ENCODE measurements around the gene RNF169. TPM values are rescaled to one million over a fixed set of nuclear protein-coding genes. Genes with fewer than 3 reads are reported as not detected.

Gene RNF169
- total RNA-seq, 1 experiment from 2014 or later: 19.7 TPM

- Histone ChIP-seq H3K4me1 (ENCODE audit: insufficient read depth, low read length, poor library complexity, severe bottlenecking) (no peaks in the 10 kb centered on the region), H3K4me3 (ENCODE audit: low read depth, low read length, poor library complexity, severe bottlenecking) (no peak overlapping the region), H3K9me3 (ENCODE audit: low read depth, low read length, poor library complexity, severe bottlenecking) (no peaks in the 10 kb centered on the region), H3K36me3 (ENCODE audit: insufficient read depth, low read length, poor library complexity, severe bottlenecking) (no peaks in the 10 kb centered on the region), H3K27ac (ENCODE audit: low read depth, low read length, poor library complexity, severe bottlenecking) (no peak overlapping the region), H3K27me3 (replicated peaks; ENCODE audit: insufficient read depth, low read depth, low read length, poor library complexity) (no peaks in the 10 kb centered on the region)
- TF ChIP-seq EZH2 (IDR thresholded peaks at IDR 0.05; ENCODE audit: borderline replicate concordance, low read depth, low read length, poor library complexity, severe bottlenecking) (no peak), CTCF (conservative IDR thresholded peaks at IDR 0.05; ENCODE audit: low read depth, low read length) (no peak)
- intact Hi-C loops (cut with micrococcal nuclease; ENCODE audit: unreplicated experiment): no loop called here
- BruUV-seq (replicated peaks): no TSS peak
- POLR2A ChIA-PET (ENCODE audit: low non-redundant PET): no interaction called here
- CTCF ChIA-PET: interaction anchor here (1.4 kb wide), 1 partner anchor 21 kb away, joined by 3 read pairs; no protein-coding TSS in a partner anchor
- no peak for DNase-seq (ENCODE audit: low spot score)
Observed at GRCh38 chr11:74719011-74719410, 29.6 kb upstream of the RNF169 start.

DNA sequence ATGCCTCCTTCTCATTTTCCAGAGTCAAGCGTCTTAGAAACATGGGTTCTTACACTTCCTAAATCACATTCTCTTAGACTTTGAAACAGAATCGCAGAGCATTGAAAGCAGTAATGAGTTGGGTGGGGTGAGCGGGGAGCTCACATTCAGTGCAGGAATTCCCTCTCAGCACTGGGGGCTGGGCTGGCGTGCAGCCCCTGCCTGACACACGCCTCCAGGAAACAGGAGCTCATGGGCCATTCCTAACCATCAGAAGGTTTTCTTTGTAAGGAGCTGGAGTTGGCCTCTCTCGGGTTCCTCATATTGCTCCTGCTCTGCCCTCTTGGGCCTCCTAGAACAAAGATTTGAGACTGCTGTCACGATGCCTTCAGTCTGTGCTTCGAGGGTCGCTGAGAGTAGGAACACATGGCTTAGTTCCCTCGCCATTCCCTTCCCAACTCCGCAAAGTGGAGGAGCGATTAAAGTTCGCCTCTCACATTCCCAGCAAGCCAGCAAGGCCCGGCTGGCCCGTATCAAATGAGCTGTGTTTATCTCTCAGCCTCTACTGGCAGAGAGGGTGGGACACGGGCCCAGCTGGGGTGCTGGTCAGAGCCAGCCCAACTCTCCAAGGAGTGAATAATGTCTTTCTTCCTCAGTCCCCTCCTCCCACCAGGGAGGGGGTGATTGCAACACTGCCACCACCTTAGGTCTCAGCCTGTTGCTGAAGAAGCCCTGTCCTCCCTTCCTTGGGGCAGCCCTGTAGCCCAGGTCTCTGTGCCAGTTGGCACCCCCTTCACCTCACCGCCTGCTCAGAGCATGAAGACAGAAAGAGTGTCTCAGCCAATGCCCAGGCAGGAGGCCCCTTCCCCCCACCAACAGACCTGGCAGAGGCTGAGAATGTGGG is 27.8 kb upstream of the RNF169 start:
- H3K27me3 ChIP-seq (replicated peaks; ENCODE audit: insufficient read depth, low read depth, low read length, poor library complexity): no peaks in the 10 kb centered on the region
- POLR2A ChIA-PET (ENCODE audit: low non-redundant PET): no interaction called here
- H3K4me1 ChIP-seq (ENCODE audit: insufficient read depth, low read length, poor library complexity, severe bottlenecking): no peaks in the 10 kb centered on the region
- TF ChIP-seq CTCF (conservative IDR thresholded peaks at IDR 0.05; ENCODE audit: low read depth, low read length) (no peak), EZH2 (IDR thresholded peaks at IDR 0.05; ENCODE audit: borderline replicate concordance, low read depth, low read length, poor library complexity, severe bottlenecking) (no peak)
- no TSS peak for BruUV-seq (replicated peaks)
- no peak overlapping the region for H3K27ac ChIP-seq (ENCODE audit: low read depth, low read length, poor library complexity, severe bottlenecking)
- H3K4me3 ChIP-seq (ENCODE audit: low read depth, low read length, poor library complexity, severe bottlenecking): no peak overlapping the region
- no peaks in the 10 kb centered on the region for H3K9me3 ChIP-seq (ENCODE audit: low read depth, low read length, poor library complexity, severe bottlenecking)
- intact Hi-C loops (cut with micrococcal nuclease; ENCODE audit: unreplicated experiment): no loop called here
- DNase-seq (ENCODE audit: low spot score): no peak
- no peaks in the 10 kb centered on the region for H3K36me3 ChIP-seq (ENCODE audit: insufficient read depth, low read length, poor library complexity, severe bottlenecking)
- CTCF ChIA-PET: interaction anchor here (2.0 kb wide), 1 partner anchor 18 kb away, joined by 8 read pairs; no protein-coding TSS in a partner anchor

DNA sequence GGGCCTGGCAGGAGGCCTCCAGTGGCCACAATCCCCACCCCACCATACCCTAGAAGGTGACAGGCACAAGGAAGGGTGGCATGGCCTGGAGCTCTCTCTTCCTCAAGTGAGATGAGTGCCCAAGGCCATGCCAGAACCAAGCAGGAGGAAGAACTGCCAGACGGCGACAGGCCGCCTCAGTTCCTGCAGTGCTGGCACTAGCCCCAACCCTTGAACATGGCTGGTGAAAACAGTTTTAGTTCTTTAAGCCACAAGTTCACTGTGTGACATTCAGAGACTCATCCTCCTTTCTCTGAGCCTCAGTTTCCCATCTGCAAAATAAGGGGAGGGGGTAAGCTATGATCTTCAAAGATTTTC is 27.2 kb upstream of the RNF169 start:
- BruUV-seq (replicated peaks): no TSS peak
- H3K27ac ChIP-seq (ENCODE audit: low read depth, low read length, poor library complexity, severe bottlenecking): no peak overlapping the region
- H3K4me3 ChIP-seq (ENCODE audit: low read depth, low read length, poor library complexity, severe bottlenecking): no peak overlapping the region
- POLR2A ChIA-PET (ENCODE audit: low non-redundant PET): no interaction called here
- CTCF ChIA-PET: interaction anchor here (2.0 kb wide), 1 partner anchor 19 kb away, joined by 8 read pairs; no protein-coding TSS in a partner anchor
- H3K9me3 ChIP-seq (ENCODE audit: low read depth, low read length, poor library complexity, severe bottlenecking): no peaks in the 10 kb centered on the region
- DNase-seq (ENCODE audit: low spot score): no peak
- no peaks in the 10 kb centered on the region for H3K4me1 ChIP-seq (ENCODE audit: insufficient read depth, low read length, poor library complexity, severe bottlenecking)
- H3K36me3 ChIP-seq (ENCODE audit: insufficient read depth, low read length, poor library complexity, severe bottlenecking): no peaks in the 10 kb centered on the region
- no peaks in the 10 kb centered on the region for H3K27me3 ChIP-seq (replicated peaks; ENCODE audit: insufficient read depth, low read depth, low read length, poor library complexity)
- intact Hi-C loops (cut with micrococcal nuclease; ENCODE audit: unreplicated experiment): no loop called here
- TF ChIP-seq CTCF (conservative IDR thresholded peaks at IDR 0.05; ENCODE audit: low read depth, low read length): no peak
- no peak for TF ChIP-seq EZH2 (IDR thresholded peaks at IDR 0.05; ENCODE audit: borderline replicate concordance, low read depth, low read length, poor library complexity, severe bottlenecking)
